NCI-H2171 treated with DMSO at 0.1 percent for 48 hours (cell line): ENCODE data around the gene SLC6A6.

Source experiments
- DNase-seq: peaks from one replicate; lab custom pipeline; 2025; lab: John Stamatoyannopoulos, UW

SLC6A6 gene

DNA sequence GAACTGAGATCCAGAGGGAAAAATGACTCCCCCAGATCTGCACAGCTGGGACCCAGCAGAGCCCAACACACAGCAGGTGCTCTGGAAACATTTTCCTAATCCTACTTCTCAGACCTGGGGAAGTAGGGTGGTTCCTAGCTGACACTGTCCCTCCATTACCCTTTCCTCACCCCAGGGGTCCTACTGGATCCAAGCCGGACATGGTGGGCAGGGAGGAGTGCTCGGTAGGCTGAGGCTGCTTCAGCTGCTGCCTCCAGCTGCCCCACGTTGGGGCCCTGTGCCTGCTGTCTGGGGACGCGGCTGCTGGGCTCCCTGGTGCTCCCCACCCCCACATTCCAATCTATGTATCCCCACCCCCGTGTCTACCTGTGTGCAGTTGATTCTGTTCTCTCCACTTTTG is 29.8 kb upstream of the SLC6A6 start:
- no peak for DNase-seq

DNA sequence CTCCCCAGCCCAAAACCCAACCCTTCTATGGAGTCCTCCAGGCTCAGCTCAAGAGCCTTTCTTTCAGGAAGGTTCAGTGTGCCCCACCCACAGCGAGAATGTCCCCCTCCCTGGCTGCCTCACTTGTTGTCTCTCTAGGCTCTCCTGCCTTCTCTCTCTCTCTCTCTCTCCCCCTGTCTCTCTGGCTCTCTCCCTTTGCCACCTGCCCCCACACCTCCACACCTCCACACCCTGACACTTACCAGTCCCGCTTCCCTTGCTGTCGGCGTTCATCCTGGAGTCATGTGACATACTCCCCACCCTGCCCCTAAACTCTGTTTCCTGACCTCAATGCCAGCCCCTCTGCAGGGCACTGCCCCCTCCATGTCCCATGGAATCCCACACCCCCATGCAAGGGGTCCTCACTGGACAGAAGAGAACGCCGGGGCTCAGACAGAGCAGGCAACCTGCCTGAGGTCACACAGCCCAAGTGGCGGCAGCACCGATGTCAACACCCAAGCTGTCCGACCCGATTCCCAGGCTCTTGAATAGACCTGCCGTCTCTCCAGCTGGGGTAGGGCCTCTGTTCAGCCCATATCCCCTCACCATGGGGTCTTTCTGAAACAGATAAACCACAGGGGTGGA is 28.5 kb upstream of the SLC6A6 start:
- no peak for DNase-seq

DNA sequence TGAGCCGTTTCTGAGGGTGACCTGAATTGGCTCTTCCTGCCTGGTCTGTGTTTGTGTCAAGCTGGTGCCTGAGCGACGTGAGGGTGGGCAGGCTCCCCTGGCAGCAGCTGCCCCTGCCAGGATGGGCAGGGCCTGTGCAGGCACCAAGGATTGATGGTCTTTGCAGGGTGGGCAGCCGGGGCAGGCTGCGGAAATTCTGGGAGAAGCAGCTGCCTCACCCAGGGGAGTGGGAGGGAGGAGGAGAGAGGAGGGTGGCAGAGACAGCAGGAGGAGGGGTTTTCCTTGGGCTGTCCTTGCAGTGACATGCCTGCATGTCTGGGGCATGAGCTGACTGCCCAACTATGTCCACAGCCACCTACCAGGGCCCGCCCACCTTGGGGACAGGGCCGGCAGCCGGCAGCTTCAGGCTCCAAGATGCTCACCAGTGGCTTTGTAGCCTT is 27.9 kb upstream of the SLC6A6 start:
- no peak for DNase-seq

DNA sequence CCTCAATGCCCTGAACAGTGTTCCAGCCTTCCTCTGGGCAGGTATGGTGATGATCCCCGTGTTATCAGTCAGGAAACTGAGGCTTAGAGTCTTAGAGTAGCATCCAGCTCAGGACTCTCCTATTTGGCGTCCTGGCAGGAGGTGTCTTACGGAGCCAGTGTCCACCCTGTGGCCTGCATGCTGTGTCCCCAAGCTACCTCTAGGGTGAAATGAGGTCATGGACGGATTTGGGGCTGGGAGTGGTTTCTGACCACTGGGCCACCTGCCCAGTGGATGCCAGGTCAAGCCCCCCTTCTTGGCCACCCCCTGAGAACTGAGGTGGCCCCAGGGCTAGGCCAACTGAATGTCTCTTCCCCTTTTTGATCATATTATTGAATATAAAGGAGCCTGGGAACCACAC is 27.2 kb upstream of the SLC6A6 start:
- DNase-seq: no peak

DNA sequence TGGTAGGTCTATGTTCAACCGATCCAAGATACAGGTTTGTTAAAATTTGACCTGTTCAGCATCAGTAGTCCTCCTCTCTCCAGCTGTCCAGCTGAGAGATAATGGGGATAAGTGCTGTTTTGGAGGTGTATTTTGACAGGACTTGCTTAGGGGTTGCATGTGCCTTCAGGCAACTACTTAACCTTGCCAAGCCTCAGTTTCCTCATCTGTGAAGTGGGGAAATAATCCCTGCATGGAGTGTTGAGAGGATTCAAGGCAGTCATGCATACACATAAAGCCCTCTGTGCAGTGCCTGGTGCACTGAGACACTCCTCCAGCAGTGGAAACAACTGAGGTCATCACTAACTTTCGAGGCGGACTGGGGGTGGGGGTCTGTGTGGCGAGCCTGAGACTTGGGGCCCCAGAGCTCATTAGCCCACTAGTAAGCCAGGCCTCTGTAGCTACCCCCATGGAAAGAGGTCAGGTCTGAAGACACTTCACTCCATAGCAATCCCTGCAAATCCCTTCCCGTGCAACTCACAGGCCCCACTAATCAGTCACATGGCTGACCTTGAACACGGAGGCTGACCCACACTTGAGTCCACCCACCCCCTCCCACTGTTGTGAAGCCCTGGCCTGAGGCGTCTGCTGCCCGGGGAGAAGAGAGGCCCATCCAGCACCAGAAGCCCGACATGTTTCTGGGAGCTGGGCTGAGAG is 25.9 kb upstream of the SLC6A6 start:
- DNase-seq: no peak

DNA sequence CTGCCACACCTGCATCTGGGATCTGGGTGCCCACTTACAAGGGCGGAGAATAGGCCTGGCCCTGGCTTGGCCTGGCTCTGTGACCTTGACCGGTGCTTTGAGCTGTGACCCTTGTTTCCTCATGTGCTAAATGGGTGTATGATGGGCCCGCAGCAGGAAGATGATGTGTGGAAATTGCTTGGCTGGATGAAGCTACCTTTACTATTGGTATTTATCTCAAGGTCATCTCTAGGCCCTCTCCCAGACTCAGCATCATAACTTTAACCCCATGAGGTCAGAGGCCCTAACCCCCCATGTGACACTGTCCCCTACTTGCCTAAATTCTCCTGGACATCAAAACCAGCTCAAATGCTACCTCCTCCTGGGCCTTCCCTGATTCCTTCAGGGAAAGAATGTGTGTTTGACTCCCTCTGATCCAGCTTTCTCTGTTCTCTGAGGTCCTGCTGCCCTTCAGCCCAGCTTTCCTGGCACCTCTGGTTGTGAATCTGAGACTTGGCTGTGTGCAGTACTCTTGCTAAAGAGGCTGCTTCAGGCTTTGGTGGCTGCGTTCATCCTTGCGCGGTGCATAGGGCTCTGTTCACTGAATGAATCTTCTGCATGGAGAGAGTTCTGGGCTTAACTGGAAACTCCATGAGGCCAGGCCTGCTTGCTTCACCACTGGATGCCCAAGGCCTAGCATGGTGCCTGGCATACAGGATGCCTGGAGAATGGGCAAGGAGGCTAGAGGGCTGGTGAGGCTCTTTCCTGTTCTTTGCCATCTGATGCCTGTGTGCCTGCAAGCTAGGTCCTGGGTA is 25.2 kb upstream of the SLC6A6 start:
- no peak for DNase-seq

DNA sequence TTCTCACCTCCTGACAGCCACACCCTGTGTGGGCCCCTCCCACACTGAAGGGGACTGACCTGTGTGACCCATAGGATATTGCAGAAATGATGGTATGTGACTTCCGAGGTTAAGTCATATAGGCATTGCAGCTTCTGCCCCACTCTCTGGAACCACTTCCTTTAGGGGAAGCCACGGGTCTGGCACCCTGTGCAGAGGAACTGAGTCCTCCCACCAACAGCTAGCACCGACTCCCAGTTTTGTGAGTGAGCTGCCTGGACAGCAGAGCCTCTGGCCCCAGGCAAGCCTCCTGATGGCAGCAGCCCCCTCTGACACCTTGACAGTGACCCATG is 24.6 kb upstream of the SLC6A6 start:
- DNase-seq: no peak

DNA sequence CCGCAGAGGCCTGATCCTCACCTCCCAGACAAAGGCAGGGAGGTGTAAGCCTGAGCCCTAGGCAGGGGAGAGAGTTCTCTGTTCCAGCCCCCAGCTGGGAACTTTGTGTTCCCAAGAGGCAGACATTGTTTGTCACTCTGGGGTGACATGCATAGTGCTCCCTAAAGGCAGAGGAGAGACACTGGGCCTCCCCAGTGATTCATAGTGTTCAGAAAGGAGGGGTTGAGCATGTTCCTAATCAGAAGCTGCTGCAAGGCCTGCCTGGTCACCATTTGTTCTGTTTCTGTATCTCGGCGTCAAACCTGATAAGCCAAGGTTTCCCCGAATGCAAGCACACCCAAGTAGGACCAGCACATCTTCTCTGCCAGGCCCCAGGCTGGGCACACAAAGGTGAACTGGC is 24.0 kb upstream of the SLC6A6 start:
- DNase-seq: no peak

DNA sequence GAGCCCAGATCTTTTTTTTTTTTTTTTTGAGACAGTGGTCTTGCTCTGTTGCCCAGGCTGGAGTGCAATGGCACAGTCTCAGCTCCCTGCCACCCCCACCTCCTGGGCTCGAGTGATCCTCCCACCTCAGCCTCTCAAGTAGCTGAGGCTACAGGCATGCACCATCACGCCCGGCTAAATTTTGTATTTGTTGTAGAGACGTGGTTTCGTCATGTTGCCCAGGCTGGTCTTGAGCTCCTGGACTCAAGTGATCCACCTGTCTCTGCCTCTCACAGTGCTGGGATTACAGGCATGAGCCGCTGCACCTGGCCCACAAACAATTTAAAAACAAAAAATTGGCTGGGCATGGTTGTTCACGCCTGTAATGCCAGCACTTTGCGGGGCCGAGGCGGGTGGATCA is 22.6 kb upstream of the SLC6A6 start:
- peak; percentile 23 for DNase-seq

DNA sequence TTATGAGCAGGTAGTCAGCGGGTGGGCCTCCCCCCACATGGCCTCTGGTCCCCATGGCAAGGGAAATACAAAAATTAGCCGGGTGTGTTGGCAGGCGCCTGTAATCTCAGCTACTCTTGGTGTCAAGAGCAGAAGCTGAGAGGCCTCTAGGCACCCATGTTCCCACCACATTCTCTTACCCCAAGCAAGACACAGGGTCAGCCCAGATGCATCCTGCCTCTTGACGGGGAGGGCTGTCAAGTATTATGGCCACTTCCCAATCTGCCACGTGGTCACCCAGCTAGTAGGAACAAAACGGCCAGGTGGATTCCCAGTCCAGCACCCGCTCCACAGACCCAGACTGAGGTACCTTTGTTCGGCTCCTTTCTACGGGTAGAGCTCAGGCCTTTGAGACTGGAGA is 16.2 kb upstream of the SLC6A6 start:
- DNase-seq: no peak

DNA sequence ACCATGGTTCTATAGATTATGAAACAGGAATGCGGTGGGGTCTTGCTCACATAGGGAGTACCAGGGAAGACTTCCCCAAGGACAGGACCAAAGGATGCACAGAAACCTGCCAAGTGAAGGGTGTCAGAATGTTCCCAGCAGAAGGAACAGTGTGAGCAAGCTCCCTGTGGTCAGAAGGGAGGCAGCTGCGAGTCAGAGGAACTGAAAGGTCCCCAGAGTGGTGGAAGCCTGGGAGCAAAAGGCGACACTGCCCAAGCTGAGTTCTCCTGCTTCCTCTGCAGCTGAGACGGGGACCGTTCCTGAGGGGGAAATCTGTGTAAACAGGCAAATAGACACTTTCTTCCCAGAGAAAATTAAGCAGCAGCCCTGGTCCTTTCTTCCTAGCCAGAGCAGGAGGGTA is 14.2 kb upstream of the SLC6A6 start:
- DNase-seq: no peak

DNA sequence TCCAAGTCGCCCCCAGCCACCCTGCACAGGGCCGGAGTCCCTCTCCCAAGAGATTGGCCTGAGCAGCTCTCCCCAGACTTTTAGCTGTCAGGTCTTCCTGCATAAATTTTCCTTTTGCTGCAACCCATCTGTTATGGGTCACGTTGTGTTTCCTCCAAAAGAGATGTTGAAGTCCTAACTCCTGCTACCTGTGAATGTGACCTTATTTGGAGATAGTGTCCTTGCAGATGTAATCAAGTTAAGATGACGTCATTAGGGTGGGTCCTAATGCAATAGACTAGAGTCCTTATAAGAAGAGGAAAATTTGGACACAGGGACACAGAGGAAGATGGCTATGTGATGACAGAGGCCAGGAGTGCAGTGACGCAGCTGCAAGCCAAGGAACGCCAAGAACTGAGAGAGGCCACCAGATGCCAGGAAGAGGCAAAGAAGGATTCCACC is 13.2 kb upstream of the SLC6A6 start:
- no peak for DNase-seq

DNA sequence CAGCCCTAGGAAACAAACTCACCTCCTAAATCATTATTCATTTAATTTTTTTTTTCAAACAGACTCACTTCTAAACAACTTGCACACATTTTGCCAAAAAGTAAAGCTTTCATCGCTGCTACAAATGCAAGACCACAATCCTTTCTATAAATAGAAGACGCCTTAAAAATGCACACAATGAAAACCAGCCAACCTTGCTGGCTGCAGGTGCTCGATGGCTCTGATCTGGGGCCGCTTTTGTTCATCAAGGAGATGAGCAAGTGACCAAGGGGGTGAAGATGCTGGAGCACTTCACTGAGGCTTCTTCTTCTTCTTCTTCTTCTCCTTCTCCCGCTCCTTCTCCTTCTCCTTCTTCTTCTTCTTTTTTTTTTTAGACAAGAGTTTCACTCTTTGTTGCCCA is 12.7 kb upstream of the SLC6A6 start:
- no peak for DNase-seq

DNA sequence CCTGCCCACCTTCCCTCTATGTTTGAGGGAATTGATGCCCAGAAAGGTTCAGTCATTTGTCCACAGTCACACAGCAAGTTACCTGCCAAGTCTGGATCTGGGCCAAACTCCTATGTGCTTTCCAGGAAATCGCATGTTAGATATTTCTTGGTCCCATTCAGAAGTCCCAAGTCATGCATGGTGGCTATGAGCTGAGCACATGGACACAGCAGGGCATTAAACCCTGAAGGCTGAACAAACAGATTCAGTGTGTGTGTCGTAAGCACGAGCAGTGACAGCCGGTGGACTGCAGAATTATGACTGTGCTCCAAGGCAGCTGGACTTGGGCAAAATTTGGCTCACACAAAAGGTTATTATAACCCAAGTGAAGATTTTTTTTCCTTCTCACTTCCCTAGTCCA is 11.4 kb upstream of the SLC6A6 start:
- DNase-seq: no peak

DNA sequence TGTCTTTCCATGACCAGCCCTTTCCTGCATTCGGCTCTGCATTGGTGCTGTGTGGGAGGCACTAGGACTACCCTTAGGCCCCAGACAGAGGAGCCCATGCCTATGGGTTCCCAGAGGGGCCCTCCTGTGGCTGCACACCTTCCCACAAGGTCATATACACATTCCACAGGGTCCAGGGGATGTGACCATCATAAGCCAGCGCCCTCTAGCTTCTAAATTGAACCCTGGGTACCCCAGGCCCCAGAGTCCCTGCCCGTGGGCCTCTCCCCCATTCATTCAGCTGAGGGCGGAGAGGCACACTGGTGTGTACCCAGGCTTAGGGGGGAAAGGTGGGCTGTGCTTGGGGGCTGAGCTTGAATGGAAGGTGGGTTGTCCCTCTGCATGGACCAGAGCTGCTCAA is 10.2 kb upstream of the SLC6A6 start:
- no peak for DNase-seq

DNA sequence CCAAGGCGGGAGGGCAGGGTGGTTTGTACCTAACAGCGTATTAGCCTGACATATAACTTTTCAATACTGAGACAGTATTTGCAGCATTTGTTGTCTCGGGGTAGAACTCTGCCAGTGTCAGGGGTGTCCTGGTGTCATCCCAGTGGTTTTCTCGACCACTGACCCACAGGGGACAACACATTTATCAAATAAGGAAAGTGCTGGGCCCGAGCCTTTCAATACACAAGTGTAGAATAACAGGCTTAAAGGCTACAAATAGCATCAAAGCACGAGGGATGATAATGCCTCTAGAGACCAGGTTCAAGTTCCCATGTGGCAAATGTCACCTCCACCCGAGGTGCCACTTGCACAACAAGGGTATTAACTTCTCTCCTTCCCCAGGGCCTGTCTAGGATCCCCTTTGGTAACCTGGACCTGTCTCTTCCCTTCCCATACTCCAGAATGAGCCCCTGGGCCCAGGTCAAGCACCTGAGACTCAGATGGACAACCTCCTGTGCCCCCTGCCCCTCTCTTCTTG is 9.5 kb upstream of the SLC6A6 start:
- no peak for DNase-seq

DNA sequence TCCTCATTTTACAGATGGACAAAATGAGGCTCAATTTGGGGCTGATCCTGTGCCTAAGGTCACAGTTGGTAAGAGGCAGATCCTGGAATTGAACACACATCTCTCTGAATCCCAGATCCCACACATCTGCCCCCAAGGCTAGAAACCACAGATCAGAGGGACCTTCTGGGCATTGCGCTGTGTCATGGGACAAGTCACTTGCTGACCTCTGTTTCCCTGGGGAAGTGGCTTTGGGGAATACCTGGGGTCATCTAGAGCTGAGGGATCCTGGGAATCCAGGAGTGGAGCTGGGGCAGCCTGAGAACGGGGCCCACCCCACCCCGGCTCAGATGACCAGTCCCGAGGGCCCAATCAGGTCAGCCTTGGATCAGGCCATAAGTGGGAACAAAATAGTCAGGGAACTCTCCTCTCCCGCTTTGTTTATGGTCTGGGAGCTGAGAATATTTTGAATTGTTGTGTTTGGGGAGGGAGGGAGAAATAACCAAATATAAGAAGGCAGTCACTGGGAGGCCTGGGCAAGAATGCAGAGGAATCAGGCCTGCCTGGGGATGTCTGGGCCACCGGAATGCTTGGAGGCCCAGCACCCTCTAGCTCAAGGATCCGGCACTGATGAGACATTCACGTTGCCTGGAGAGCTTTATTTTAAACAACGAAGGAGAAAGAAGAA is 8.8 kb upstream of the SLC6A6 start:
- DNase-seq: no peak

DNA sequence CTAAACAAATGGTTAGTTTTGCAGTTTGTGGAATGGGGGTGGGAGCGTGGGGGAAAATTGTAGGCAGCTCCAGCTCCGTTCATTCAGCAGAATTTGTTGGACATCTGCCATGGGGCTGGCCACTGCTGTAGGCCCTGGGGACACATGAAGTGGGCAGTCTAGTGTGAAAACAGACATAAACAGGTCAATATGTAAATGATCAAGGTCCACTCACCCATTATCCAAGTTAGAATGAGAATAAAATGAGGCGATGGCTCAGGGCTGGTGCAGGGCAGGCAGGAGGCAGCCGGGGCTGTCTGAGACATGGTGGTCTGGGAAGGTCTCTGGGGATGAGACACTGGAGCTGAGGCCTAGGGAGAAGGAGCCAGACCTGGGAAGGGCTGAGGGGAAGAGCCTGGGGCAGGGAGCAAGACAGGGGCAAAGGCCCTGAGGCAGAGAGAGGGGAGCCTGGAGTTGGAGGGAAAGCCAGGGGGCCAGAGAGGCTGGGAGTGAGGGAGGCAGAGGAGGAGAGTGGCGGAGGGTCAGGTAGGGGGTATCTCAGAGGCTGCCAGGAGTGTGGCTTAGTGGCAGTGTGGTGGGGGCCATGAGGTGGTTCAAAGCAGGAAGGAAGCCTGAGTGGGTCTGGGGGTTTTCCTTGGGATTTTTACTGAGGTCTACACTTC is 6.2 kb upstream of the SLC6A6 start:
- no peak for DNase-seq

DNA sequence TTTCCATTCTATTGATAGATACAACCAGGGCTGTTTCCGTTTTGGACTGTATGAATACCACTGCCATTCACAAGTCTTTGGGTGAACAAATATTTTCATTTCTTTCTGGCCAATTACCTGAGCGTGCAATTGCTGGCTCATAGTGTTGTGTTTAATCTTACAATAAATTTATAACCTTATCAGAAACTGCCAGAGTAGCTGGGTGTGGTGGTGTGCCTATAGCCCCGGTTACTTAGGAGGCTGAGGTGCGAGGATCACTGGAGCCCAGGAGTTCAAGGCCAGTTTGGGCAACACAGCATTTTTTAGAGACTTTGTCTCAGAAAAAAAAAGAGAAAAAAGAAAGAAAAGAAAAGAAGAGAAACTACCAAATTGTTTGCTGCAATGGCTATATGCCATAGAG is 5.4 kb upstream of the SLC6A6 start:
- no peak for DNase-seq

DNA sequence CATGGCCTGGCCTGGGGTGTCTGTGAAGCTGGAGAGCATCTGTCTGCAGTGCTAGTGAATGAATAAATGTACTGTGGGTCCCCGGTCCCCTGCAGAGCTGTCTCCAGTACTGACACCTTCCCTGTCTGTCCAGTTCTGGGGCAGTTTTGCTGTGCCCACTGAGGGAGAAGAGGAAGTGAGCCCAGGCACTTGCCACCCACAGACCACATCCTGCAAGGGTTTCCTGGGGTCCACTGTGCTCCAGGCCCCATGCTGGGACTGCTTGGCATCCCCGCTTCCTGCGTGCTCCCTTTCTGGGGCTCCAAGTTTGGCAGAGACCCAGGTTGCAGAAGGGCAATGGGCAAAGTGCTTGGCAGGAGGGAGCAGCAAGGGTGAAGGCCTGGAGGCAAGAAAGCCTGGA is 4.9 kb upstream of the SLC6A6 start:
- DNase-seq: no peak

DNA sequence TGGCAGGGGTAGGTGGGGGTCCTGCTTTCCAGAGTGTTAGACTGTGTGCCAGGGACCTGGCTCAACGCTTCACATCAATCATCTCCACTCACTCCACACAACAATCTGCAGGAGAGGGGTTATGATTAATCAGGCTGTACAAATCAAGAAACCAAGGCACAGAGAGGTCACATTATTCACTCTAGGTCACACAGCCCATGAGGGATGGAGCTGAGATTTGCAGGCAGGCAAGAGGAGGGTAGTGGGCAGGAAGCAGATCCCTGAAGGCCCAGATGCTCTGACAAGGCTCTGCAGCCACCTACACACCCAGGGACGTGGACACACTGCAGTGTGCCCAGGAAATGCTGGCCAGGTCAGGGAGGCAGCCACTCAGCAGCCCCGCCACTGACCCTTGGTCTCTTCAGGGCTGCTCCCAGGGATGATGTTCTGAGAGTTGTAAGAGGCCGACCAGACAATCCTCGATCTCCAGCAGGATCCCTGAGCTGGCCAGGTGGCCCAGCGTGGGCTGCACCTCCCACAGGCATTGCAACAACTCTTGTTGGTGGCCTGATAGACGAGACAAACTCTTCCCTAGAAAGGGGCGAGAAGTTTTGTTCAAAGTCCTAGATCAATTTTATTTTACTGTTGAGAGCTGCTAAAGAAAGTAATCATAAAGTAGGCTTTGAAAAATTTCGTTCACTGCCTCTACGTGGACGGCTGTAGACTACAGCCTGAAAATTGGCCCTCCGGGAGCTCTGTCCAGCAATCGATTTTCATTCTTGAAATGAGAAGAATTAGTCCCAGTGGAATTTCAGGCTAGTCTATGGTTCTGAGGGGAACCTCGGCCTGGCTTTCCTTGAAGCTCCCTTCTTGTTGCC is 4.2 kb upstream of the SLC6A6 start:
- no peak for DNase-seq
